OCI-LY1 (cell line): ENCODE results near the gene AFAP1L1.

ENCODE experiments used
- H2AFZ ChIP-seq: fragments of 200-600 bp; sonication (generic), shearing (Covaris generic); 2 replicates; pipeline ENCODE4 v1.6.0; 2014; ENCODE audit warnings: antibody characterized with exemption, mild to moderate bottlenecking, low read length
- H3F3A ChIP-seq: fragments of 200-600 bp; sonication (generic), shearing (Covaris generic); 2 replicates; pipeline ENCODE4 v1.6.0; 2014; ENCODE audit warnings: mild to moderate bottlenecking, antibody characterized with exemption, low read length, moderate library complexity; ENCODE audit not compliant: insufficient read depth
- H3K27ac ChIP-seq: fragments of 200-600 bp; sonication (generic); 2 replicates; pipeline ENCODE4 v1.5.1; 2014; ENCODE audit warnings: low read length, mixed run types, mild to moderate bottlenecking, low read depth; ENCODE audit not compliant: poor library complexity, severe bottlenecking
- H3K27me3 ChIP-seq: fragments of 200-600 bp; sonication (generic); 2 replicates; pipeline ENCODE4 v1.6.0; 2014; ENCODE audit warnings: antibody characterized with exemption, mild to moderate bottlenecking, low read length, moderate library complexity; ENCODE audit not compliant: insufficient read depth
- H3K36me3 ChIP-seq: fragments of 200-600 bp; sonication (generic); 2 replicates; pipeline ENCODE4 v1.6.1; 2014; ENCODE audit warnings: mild to moderate bottlenecking, antibody characterized with exemption, low read length, moderate library complexity, mixed read lengths; ENCODE audit not compliant: insufficient read depth
- H3K4me1 ChIP-seq: fragments of 200-600 bp; sonication (generic); 2 replicates; pipeline ENCODE4 v1.5.1; 2014; ENCODE audit warnings: mild to moderate bottlenecking, low read length, moderate library complexity; ENCODE audit not compliant: insufficient read depth, severe bottlenecking
- H3K4me2 ChIP-seq: fragments of 200-600 bp; sonication (generic), shearing (Covaris generic); 2 replicates; pipeline ENCODE4 v1.6.1; 2014; ENCODE audit warnings: low read length
- H3K4me3 ChIP-seq: fragments of 200-600 bp; sonication (generic); 2 replicates; pipeline ENCODE4 v1.5.1; 2014; ENCODE audit warnings: low read length, low read depth, mild to moderate bottlenecking, mixed read lengths; ENCODE audit not compliant: poor library complexity, severe bottlenecking
- H3K79me2 ChIP-seq: fragments of 200-600 bp; shearing (Covaris generic); 2 replicates; pipeline ENCODE4 v1.6.1; 2016; ENCODE audit warnings: mixed run types, low read length, mixed read lengths; ENCODE audit not compliant: insufficient read depth
- H3K9ac ChIP-seq: fragments of 200-600 bp; sonication (generic), shearing (Covaris generic); 2 replicates; pipeline ENCODE4 v1.6.1; 2014; ENCODE audit warnings: mild to moderate bottlenecking, low read length, mixed read lengths
- H3K9me2 ChIP-seq: fragments of 200-600 bp; sonication (generic), shearing (Covaris generic); 2 replicates; pipeline ENCODE4 v1.6.1; 2014; ENCODE audit warnings: low read depth, mild to moderate bottlenecking, low read length, mixed read lengths
- H3K9me3 ChIP-seq: fragments of 200-600 bp; shearing (Covaris generic); 2 replicates; pipeline ENCODE4 v1.6.1; 2014; ENCODE audit warnings: low read length, mixed read lengths
- H4K20me1 ChIP-seq: fragments of 200-600 bp; sonication (generic), shearing (Covaris generic); 2 replicates; pipeline ENCODE4 v1.6.0; 2016; ENCODE audit warnings: mild to moderate bottlenecking, low read length; ENCODE audit not compliant: insufficient read depth
- CTCF ChIP-seq: fragments of 200-600 bp; sonication (generic), shearing (Covaris generic); IDR thresholded peaks from 2 replicates; pipeline ENCODE4 v1.5.1; 2017; ENCODE audit warnings: mild to moderate bottlenecking, antibody characterized with exemption, low read length, moderate library complexity, mixed read lengths
- EZH2 ChIP-seq: fragments of 200-600 bp; sonication (generic), shearing (Covaris generic); IDR thresholded peaks from 2 replicates; pipeline ENCODE4 v1.8.0; 2017; ENCODE audit warnings: borderline replicate concordance, mixed run types, mild to moderate bottlenecking, antibody characterized with exemption, low read length, moderate library complexity, mixed read lengths

The AFAP1L1 gene

GRCh38 chr5:149240354-149240998 lies 31.2 kb upstream of the AFAP1L1 start:
- Histone ChIP-seq H3K4me1 (peaks cover 7% of the 10 kb centered on the region), H3K9me2 (no peaks in the 10 kb centered on the region), H3K27ac (no peak overlapping the region), H3K9me3 (no peaks in the 10 kb centered on the region), H3K79me2 (no peaks in the 10 kb centered on the region), H3K4me2 (no peak overlapping the region), H3K9ac (no peak overlapping the region), H3K27me3 (no peaks in the 10 kb centered on the region), H2AFZ (no peak overlapping the region; the same call in 1 of the 2 replicates), H3K4me3 (no peak overlapping the region), H3F3A (no peaks in the 10 kb centered on the region), H4K20me1 (no peaks in the 10 kb centered on the region), H3K36me3 (no peaks in the 10 kb centered on the region)
- TF ChIP-seq CTCF (no peak), EZH2 (no peak)

- H3K4me3 ChIP-seq = no peak overlapping the region
- no peak overlapping the region for H3K4me2 ChIP-seq
- H3K4me1 ChIP-seq = peaks cover 7% of the 10 kb centered on the region
- no peaks in the 10 kb centered on the region for H3F3A ChIP-seq
- TF ChIP-seq EZH2 (no peak), CTCF (no peak)
- no peaks in the 10 kb centered on the region; the same call in 1 of the 2 replicates for H3K27me3 ChIP-seq
- H3K36me3 ChIP-seq = no peaks in the 10 kb centered on the region
- no peak overlapping the region for H3K27ac ChIP-seq
- H3K9me3 ChIP-seq = no peaks in the 10 kb centered on the region
- no peak overlapping the region for H3K9ac ChIP-seq
- H3K9me2 ChIP-seq = no peaks in the 10 kb centered on the region
- H4K20me1 ChIP-seq = no peaks in the 10 kb centered on the region
- H3K79me2 ChIP-seq = no peaks in the 10 kb centered on the region
- H2AFZ ChIP-seq = no peak overlapping the region
Measured at GRCh38 chr5:149242339-149242738, 29.3 kb upstream of the AFAP1L1 start.

GRCh38 chr5:149246906-149247305 lies 24.8 kb upstream of the AFAP1L1 start:
- TF ChIP-seq EZH2 (no peak), CTCF (no peak)
- no peak overlapping the region for H3K27ac ChIP-seq
- no peaks in the 10 kb centered on the region for H3F3A ChIP-seq
- H3K4me2 ChIP-seq = no peak overlapping the region
- H4K20me1 ChIP-seq = no peaks in the 10 kb centered on the region
- H3K27me3 ChIP-seq = no peaks in the 10 kb centered on the region; the same call in 1 of the 2 replicates
- no peaks in the 10 kb centered on the region for H3K4me1 ChIP-seq
- H3K9ac ChIP-seq = no peak overlapping the region
- H3K4me3 ChIP-seq = no peak overlapping the region
- no peaks in the 10 kb centered on the region for H3K9me2 ChIP-seq
- no peak overlapping the region for H2AFZ ChIP-seq
- H3K79me2 ChIP-seq = no peaks in the 10 kb centered on the region
- no peaks in the 10 kb centered on the region for H3K9me3 ChIP-seq
- no peaks in the 10 kb centered on the region for H3K36me3 ChIP-seq
